ENCODE results near the gene CNTNAP2. TPM values are rescaled to one million over a fixed set of nuclear protein-coding genes. Genes with fewer than 3 reads are reported as not detected.

Gene CNTNAP2
- total RNA-seq, 2 experiments from 2014 or later: 0.19 to 0.22 TPM

DNA sequence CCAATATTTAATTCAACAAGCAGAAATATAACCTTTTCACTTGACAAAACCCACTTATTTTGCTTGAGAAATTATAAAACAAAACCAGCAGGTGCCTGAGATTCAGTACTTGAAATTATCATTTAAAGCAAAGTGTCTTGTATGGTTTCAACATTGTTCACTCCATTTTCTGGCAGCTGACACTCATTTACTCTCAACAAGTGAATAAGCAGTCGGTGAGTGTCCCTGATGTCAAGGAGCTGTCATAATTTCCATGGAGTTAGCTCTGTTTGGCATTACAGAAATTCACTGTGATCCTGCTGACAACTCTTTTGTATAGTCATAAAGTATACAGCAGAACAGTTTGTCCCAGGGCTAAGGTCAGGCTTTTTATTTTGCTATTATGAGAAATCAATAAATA, 490.0 kb downstream of the CNTNAP2 start:
- H3K36me3 Mint-ChIP-seq: no peaks in the 10 kb centered on the region
- no peaks in the 10 kb centered on the region for H3K4me1 Mint-ChIP-seq
- H3K9me3 Mint-ChIP-seq: peaks cover 3% of the 10 kb centered on the region
- DNase-seq: no peak
- H3K27ac Mint-ChIP-seq: no peak overlapping the region
- no peak overlapping the region for H3K4me3 Mint-ChIP-seq
- no peaks in the 10 kb centered on the region for H3K27me3 Mint-ChIP-seq

DNA sequence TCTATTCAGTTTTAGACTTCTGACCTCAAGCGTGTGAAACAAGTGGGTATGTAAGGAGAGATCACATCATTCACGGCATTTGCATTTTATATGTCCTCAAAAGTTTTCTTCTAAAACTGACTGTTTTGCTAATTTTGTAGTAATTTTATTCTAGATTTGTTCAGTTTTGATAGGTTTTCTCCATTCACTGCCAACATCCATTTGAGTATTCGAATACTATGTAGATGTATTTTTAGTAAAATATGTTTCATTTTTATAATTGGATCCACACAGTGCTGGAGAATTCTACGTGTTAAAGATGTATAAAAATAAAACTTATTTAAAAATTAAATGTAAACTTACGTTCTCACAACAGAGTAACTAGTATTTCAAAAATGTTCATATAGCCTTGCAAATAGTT, 503.0 kb downstream of the CNTNAP2 start:
- no peak overlapping the region for H3K4me3 Mint-ChIP-seq

DNA sequence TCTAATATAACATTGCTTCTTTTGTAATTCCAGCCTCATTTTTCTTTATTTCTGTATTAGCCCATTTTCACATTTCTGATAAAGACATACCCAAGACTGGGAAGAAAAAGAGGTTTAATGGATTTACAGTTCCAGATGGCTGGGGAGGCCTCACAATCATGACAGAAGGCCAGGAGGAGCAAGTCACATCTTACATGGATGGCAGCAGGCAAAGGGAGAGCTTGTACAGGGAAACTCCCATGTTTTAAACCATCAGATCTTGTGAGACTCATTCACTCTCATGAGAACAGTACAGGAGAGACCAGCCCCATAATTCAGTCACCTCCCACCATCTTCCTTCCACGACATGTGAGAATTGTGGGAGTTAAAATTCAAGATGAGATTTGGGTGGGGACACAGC, 510.3 kb downstream of the CNTNAP2 start:
- H3K27me3 Mint-ChIP-seq: no peaks in the 10 kb centered on the region
- no peak overlapping the region for H3K27ac Mint-ChIP-seq
- H3K9me3 Mint-ChIP-seq: peaks cover 4% of the 10 kb centered on the region
- H3K4me3 Mint-ChIP-seq: no peak overlapping the region
- no peaks in the 10 kb centered on the region for H3K36me3 Mint-ChIP-seq
- DNase-seq: no peak
- H3K4me1 Mint-ChIP-seq: no peaks in the 10 kb centered on the region

More for the DNA sequence above, 503.0 kb downstream of the CNTNAP2 start:
- Mint-ChIP-seq H3K27me3 (no peaks in the 10 kb centered on the region), H3K9me3 (peaks cover 5% of the 10 kb centered on the region), H3K4me1 (no peaks in the 10 kb centered on the region), H3K27ac (no peak overlapping the region), H3K36me3 (no peaks in the 10 kb centered on the region)
- no peak for DNase-seq

DNA sequence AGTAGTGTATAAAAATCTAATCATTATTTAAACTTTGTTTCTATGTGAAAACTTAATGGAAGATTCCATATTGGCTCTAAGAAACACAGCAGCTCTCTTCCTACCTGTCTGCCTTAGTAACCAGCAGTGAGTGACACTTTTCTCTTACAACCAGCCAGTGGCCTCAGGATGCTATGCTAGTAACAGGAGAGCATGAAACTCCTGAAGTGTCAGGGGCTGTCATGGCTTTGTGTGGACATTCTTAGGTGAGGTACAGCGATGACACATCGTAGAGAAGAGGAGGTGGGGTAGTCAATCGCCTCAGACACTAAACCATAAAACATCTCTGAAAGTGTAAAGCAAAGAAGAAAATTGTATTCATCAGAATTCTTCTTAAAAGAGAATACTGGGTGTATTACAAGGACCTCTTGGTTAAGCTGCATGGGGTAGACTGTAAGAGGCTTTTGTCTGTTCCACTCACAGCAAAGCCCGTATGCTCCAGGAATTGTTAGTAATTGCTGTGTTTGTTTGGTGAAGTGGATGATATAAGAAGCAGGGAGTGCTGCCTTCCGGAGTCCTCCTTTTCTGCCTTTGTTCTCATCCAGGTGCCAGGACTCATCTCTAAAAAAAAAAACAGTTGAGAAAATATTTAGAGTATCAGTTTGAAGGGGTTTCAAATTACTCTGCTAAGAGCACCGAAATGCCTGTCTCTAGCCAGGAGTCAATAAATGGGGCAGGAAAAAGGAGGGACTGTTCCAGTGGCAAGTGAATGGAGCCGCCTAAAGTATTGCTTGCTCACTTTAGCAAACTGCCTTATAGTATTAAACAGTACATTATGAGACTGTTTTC, 518.8 kb downstream of the CNTNAP2 start:
- H3K4me1 Mint-ChIP-seq: no peaks in the 10 kb centered on the region
- H3K9me3 Mint-ChIP-seq: no peaks in the 10 kb centered on the region

DNA sequence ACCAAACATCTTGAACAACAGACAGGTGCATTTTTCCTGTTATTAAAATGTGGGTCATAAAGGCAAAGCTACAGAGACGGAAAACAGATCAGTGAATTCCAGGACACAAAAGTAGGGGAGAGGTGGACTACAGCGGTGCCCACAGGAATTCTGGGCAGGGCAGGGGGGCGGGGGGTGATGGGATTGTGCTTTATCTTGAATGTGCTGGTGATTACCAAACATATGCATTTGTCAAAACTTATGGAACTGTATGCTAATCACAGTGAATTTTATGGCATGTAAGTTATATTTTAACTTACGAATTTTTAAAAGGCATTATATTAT, 519.4 kb downstream of the CNTNAP2 start:
- no peak overlapping the region for H3K27ac Mint-ChIP-seq
- H3K4me1 Mint-ChIP-seq: no peaks in the 10 kb centered on the region
- no peak for DNase-seq
- H3K36me3 Mint-ChIP-seq: no peaks in the 10 kb centered on the region
- no peak overlapping the region for H3K4me3 Mint-ChIP-seq
- H3K9me3 Mint-ChIP-seq: no peaks in the 10 kb centered on the region
- no peaks in the 10 kb centered on the region for H3K27me3 Mint-ChIP-seq

More for the DNA sequence above, 518.8 kb downstream of the CNTNAP2 start:
- Mint-ChIP-seq H3K4me3 (no peak overlapping the region), H3K36me3 (no peaks in the 10 kb centered on the region), H3K27me3 (no peaks in the 10 kb centered on the region), H3K27ac (no peak overlapping the region)
- DNase-seq: no peak

DNA sequence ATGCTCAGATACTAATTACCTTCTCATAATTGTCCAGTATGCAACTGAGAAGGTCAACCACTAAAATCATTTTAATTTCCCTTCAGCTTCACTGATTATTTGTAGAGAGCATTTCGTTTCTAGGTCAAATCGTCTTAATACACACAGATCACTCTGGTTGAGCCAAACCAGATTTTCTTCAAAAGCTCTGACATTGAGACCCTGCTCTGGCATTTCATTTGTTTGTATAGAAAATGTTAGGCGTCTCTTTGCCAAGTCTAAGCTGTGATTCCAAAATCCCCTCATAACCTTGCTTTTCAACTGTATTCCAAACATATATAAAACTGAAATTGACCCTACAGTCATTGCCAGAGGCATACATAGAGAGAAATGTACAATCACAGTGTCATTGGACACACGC, 520.0 kb downstream of the CNTNAP2 start:
- Mint-ChIP-seq H3K27ac (no peak overlapping the region), H3K4me3 (no peak overlapping the region), H3K27me3 (no peaks in the 10 kb centered on the region), H3K4me1 (no peaks in the 10 kb centered on the region), H3K36me3 (no peaks in the 10 kb centered on the region), H3K9me3 (peaks cover 3% of the 10 kb centered on the region)
- no peak for DNase-seq

DNA sequence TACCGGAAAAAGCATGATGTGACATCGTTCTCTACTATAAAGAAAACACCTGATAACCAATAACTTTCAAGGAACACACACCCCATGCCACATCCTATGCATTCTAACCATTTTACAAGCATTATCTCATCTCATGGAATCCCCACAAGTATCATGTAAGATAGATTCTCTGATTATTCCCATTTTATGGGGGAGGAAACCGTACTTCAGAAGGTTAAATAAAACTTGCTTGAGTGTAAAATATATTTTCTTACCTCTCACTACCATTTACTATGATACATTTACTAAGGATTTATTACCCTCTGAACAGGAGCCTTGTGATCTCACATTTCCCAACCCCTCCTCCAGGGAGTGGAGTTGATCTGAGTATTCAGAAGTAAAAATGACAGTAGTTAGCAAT, 522.7 kb downstream of the CNTNAP2 start:
- Mint-ChIP-seq H3K27me3 (no peaks in the 10 kb centered on the region), H3K27ac (no peak overlapping the region), H3K4me1 (no peaks in the 10 kb centered on the region), H3K9me3 (peaks cover 3% of the 10 kb centered on the region), H3K4me3 (no peak overlapping the region), H3K36me3 (no peaks in the 10 kb centered on the region)
- no peak for DNase-seq

DNA sequence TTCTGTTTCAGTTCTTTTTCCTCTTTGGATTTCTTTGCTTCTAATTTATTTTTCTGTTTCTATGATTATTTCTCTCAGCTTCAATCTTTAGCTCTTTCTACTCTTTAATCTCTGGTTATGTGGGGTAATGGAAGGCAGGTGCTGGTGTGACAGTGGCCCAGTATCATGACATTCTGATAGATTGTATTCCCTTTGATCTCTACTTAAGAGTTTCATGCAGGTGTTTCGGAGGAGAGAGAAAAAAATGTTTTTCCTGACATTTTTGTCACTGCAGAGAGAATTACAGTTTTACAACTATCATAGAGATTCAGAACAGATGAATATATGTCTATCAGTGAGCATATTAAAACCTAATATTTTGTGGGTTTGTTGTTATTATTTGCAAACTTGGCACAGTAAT, 524.9 kb downstream of the CNTNAP2 start:
- no peak overlapping the region for H3K4me3 Mint-ChIP-seq
- peaks cover 3% of the 10 kb centered on the region for H3K9me3 Mint-ChIP-seq
- H3K36me3 Mint-ChIP-seq: no peaks in the 10 kb centered on the region
- H3K4me1 Mint-ChIP-seq: no peaks in the 10 kb centered on the region
- no peak for DNase-seq
- no peak overlapping the region for H3K27ac Mint-ChIP-seq
- no peaks in the 10 kb centered on the region for H3K27me3 Mint-ChIP-seq

DNA sequence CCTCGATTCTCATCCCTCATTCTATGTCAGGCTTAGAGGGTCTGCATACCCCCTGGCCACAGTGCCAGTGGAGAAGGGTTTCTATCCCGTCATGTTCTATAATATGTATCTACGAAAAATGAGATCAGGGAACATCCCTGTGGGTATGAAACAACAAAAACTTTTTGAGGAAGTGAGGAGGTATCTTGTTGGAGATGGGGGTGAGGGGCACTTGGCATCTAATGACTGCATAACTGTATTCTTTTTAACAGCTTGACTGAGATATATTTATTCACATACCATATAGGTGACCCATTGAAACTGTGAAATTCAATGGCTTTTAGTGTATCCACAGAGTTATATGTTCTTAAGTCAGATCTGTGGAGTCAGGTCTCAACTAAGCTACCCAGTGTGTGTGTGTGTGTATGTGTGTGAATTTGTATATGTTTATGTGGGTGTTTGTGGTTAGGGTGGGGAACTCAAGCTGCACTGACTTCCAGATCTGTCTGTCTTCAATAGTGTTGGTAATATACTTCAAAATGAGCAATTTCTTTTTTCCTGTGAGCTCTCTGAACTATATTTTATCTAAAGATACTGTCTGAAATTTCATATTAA, 528.9 kb downstream of the CNTNAP2 start:
- H3K4me1 Mint-ChIP-seq: no peaks in the 10 kb centered on the region
- H3K27ac Mint-ChIP-seq: no peak overlapping the region
- DNase-seq: no peak
- H3K9me3 Mint-ChIP-seq: peaks cover 5% of the 10 kb centered on the region
- no peak overlapping the region for H3K4me3 Mint-ChIP-seq
- H3K27me3 Mint-ChIP-seq: no peaks in the 10 kb centered on the region
- H3K36me3 Mint-ChIP-seq: no peaks in the 10 kb centered on the region

DNA sequence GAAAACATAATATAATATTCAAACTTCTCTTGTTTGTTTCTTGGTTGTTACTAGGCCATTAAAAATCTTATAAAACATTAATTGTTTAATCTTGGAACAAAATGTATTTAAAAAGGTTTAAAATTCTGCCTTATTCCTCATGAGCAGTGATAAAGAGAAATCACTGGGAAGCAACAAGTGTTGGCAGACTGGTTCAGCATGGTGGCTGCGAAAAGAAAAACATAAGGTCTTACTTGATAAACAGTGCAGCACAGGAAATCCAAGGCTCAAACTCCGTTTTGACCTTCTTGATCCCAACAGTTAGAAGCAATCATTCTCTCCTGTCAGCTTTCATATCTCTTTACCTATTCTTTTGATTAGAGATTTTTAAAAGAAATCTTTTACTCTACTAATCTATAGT, 530.8 kb downstream of the CNTNAP2 start:
- no peak for DNase-seq
- Mint-ChIP-seq H3K4me3 (no peak overlapping the region), H3K4me1 (no peaks in the 10 kb centered on the region), H3K36me3 (no peaks in the 10 kb centered on the region), H3K27me3 (no peaks in the 10 kb centered on the region), H3K9me3 (peaks cover 3% of the 10 kb centered on the region), H3K27ac (no peak overlapping the region)

DNA sequence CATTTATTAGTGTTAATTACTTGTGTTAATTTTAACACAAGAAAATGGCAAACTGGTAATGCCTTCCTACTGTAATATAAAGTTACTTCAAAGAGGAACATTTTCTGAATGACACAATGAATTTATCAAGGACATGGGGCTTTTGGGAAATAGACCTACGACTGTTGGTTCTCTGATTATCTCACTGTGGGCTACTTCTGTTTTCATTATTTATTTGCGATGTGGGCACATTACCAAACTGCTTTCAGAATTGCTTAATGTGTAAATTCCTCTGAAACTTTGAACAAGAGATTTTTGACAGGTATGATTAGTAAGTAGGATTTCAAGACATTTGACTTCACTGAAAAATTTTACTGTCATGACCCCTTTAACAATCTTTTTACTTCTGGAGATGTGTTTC, 535.6 kb downstream of the CNTNAP2 start:
- H3K4me1 Mint-ChIP-seq: peaks cover 5% of the 10 kb centered on the region
- H3K9me3 Mint-ChIP-seq: no peaks in the 10 kb centered on the region
- no peak overlapping the region for H3K4me3 Mint-ChIP-seq
- no peaks in the 10 kb centered on the region for H3K27me3 Mint-ChIP-seq
- H3K27ac Mint-ChIP-seq: no peak overlapping the region
- no peaks in the 10 kb centered on the region for H3K36me3 Mint-ChIP-seq
- DNase-seq: no peak

DNA sequence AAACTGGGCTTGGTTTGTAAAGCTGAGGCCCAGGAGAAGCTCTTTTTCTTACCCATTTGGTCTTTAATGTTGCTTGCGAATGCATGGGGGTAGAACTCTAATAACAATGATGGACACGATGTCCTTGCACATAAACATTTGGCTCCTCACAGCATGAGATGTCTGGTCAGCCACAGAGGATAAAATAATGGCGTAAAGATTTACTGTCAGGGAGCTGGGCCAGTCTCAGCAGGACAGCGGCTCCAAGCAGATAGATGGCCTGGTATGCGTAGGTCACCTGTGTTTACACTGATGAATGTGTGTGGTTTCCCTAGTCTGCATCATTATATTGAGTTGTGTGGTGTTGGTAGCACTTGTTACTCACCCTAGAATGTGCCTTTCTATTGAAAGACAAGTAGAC, 537.4 kb downstream of the CNTNAP2 start:
- peaks cover 5% of the 10 kb centered on the region for H3K4me1 Mint-ChIP-seq
- H3K27ac Mint-ChIP-seq: no peak overlapping the region
- DNase-seq: no peak
- no peaks in the 10 kb centered on the region for H3K27me3 Mint-ChIP-seq
- no peaks in the 10 kb centered on the region for H3K9me3 Mint-ChIP-seq
- no peaks in the 10 kb centered on the region for H3K36me3 Mint-ChIP-seq
- no peak overlapping the region for H3K4me3 Mint-ChIP-seq

DNA sequence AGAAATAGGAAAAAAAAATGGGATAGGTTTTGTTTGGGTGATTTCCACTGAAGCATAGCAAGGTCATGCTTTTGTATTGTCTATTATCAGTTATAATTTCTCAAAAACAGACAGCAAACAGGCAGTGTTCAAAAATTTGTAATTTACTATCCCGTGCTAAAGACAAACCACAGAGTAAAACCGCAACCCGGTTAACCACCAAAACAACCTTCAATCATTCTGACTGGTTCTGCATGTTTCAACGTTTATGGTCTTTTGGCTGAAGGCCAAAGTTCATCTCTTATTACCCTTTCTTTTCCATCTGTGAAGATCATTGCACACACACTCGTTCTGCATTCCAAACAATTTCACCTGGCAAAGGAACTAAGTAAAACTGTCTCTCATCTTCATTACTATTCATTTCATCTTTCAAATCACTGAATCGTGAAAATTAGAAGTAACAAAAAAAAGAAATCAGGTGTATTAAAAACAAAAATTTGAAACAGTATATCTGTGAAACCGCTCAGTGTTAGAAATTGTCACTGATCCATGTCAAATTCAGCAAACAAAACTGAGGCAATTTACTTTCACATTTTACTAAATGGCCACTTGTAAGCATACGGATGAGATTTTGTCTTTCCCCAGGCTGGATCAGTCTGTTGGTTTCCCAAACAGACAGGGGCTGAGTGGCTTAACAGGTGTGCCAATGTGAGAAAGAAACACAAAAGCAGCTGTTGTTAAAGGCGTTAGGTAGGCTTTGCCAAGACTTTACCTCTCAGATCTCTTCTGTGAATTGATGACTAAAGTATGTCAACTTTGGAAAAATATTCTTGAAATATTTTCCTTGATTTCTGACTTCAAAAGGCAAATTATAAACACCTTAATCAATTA, 539.6 kb downstream of the CNTNAP2 start:
- no peak overlapping the region for H3K27ac Mint-ChIP-seq
- no peaks in the 10 kb centered on the region for H3K27me3 Mint-ChIP-seq
- H3K36me3 Mint-ChIP-seq: no peaks in the 10 kb centered on the region
- H3K4me3 Mint-ChIP-seq: no peak overlapping the region
- peaks cover 5% of the 10 kb centered on the region for H3K4me1 Mint-ChIP-seq
- no peaks in the 10 kb centered on the region for H3K9me3 Mint-ChIP-seq
- no peak for DNase-seq

DNA sequence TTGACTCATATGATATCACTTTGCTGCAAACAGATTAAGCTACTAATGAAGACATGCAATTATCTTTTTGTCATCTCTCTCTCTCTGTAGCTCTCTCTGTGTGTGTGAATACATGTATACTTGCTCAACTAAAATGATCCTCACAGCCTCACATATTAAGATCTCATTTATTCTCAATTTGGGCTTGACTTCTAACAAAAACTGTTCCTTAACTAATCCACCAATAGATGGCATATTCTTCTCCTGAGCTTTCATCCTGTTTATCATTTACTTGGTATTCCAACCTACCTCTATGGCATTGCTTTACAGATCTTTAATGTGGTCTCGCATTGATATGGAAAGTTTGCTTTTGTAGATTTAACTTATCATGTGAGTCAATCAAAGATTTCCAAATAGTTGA, 540.4 kb downstream of the CNTNAP2 start:
- Mint-ChIP-seq H3K9me3 (no peaks in the 10 kb centered on the region), H3K4me1 (peaks cover 5% of the 10 kb centered on the region), H3K36me3 (no peaks in the 10 kb centered on the region), H3K27ac (no peak overlapping the region), H3K4me3 (no peak overlapping the region), H3K27me3 (no peaks in the 10 kb centered on the region)
- no peak for DNase-seq

DNA sequence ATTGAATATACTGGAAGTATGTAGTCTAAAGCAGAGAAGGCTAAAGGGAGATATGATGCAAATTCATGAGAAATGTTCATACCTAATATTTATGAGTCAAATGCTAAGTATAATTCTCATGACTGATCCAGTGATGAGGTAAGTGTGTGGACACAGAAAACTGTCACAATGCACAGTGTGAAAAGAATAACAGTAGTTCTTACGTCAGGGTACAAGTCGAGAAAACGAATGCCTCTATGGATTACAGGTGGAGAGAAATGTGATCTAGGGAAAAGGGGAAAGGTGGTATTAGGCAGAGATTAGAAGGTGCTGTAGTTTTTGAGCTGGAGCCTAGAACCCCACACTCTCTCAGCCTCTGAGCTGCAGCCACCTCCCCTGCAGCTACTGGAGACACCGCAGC, 542.0 kb downstream of the CNTNAP2 start:
- Mint-ChIP-seq H3K9me3 (peaks cover 2% of the 10 kb centered on the region), H3K27me3 (no peaks in the 10 kb centered on the region), H3K36me3 (no peaks in the 10 kb centered on the region), H3K27ac (no peak overlapping the region), H3K4me3 (no peak overlapping the region), H3K4me1 (peaks cover 5% of the 10 kb centered on the region)
- no peak for DNase-seq

All from activated naive CD8-positive, alpha-beta T cell treated with anti-CD3 and anti-CD28 coated beads for 36 hours (primary cell).